ENCODE results near the gene DCDC1. TPM values are rescaled to one million over a fixed set of nuclear protein-coding genes. Genes with fewer than 3 reads are reported as not detected.

Gene DCDC1, protein sequence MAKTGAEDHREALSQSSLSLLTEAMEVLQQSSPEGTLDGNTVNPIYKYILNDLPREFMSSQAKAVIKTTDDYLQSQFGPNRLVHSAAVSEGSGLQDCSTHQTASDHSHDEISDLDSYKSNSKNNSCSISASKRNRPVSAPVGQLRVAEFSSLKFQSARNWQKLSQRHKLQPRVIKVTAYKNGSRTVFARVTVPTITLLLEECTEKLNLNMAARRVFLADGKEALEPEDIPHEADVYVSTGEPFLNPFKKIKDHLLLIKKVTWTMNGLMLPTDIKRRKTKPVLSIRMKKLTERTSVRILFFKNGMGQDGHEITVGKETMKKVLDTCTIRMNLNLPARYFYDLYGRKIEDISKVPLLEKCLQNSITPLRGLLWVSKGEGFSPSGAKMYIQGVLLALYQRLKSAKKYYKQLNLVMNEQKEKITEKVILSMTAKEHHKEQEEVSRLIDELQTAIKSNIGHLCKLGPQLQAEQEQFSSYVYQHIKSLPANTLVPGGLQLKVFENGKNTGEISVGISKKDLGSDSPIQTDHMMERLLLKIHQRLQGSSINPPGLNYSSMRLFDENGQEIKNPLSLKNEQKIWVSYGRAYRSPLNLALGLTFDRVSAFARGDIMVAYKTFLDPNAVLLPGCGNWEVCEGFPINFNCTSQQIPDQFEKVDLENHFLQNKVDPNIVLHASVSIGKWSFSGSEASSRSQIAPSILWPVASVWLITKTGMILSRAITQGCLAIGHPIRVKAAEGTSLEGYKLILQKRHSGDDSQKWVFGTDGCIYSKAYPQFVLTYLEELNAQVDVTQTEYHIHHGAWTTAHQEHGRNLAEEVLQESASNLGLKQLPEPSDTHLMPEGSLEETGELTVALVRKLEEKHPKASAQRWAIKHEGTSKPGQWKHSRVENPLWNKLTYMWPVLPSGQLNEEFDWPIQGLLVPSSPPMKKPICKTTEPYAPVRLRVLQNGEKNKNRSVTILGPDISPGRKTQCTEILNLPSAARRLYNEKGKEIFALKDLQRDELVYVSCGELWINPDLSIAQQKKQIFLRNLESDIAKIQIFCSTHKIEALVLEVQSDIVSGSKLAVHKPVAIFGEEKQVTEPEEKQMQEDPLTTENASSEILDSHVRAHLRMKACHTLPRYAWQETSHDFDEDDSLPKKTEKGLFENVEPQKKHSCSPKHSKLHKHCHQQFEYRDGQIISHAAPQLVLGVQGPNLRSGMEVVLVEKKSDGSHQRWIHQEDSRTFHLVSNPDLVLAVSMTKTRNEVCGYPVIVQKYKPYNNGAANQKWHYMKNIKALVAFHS (N-terminal part only)
- not detected for total RNA-seq (2021; ENCODE audit: unreplicated experiment)
- polyA plus RNA-seq (2012; ENCODE audit: insufficient read length) = not detected
- Bru-seq, nascent RNA = percentile 12 among the genes with signal in this experiment
- BruChase-seq, experiment 1, labeled RNA remaining after a 2-hour chase = percentile 10 among the genes with signal in this experiment
- percentile 7 among the genes with signal in this experiment for BruChase-seq, experiment 2, labeled RNA remaining after a 6-hour chase
- long read RNA-seq = 0 reads

DNA sequence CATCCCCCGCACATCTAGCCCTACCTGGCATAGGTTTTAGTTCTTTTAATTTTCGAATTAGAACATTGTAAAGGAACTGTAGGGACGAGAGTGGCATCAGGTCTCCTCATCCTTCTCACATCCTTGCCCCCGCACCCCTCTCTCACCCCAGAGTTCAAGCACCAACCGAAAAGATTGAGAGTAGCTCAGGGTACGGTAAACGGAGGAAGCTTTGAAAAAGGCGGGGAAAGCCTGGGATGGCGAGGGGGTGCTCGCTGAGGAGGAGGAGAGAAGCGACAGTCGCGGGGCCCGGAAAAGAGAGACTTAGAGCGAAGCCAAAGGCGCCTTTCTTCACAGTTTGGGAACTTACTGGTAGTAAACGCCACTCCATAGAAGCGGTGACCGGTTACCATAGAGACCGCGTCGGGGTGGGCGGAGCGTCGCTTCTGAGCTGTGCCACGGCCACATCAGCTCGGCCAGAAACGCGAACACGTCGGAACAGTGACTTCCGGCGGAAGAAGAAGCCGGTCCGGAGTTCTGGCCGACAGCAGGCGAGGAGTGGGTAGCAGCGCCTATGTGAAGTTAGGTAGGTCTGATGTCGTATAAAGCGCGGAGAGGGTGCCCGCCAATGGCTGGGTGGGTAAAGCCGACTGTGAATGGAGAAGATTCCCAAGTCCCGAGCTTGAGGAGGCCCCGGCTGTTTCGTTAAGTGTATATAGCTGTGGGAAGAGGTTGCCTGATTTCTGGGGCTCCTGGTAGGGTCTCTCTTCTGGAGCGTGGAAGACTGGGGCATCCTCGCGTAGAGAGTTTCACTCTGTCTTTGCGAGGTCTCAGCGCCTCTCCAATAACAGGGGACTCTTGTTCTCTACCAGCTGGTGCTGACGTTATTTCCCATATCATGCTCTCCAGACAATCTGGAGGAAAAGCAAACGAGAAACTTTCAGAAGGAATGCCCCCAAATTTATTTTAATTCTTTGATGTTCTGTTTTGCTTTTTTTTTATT is at the start of gene DCDC1, which contains the start of gene DNAJC24:
DCDC1 (minus strand) TSS at position 392 of the 982 bp plus-strand sequence. CDS start 41,459 bp downstream, outside the sequence.
DNAJC24 (plus strand) TSS at position 513 of the 982 bp plus-strand sequence. CDS start 889 bp downstream, outside the sequence.
- H3K9me3 ChIP-seq (ENCODE audit: control insufficient read depth, insufficient read depth, low read depth, low read length) = no peaks in the 10 kb centered on the region
- ATAC-seq (peak; percentile 100), DNase-seq (ENCODE audit: low read depth, low spot score) (peak; percentile 52)
- H3K27ac ChIP-seq (ENCODE audit: low read length) = peak within 1 kb of the TSS; percentile 93
- H3K4me3 ChIP-seq (ENCODE audit: low read depth in 2 of 2, low read length in 2 of 2) = peak within 1 kb of the TSS; percentile 97 to 98
- no TSS peak for BruUV-seq (replicated peaks)
- intact Hi-C loops (cut with micrococcal nuclease; ENCODE audit: unreplicated experiment) (no loop called here), in situ Hi-C loops (cut with HindIII; ENCODE audit: low pct_unique_long_range_greater_than_20kb, low sequenced_read_pairs) (no loop called here)
- H3K4me1 ChIP-seq (ENCODE audit: control insufficient read depth, insufficient read depth, low read length) = peaks cover 6% of the 10 kb centered on the region; the same call in 1 of the 2 replicates
- TF ChIP-seq TCF7L2 (IDR thresholded peaks at IDR 0.05; ENCODE audit: low read depth, low read length) = no peak; the same call in 1 of the 2 replicates
- TF ChIP-seq POLR2AphosphoS5 (IDR thresholded peaks at IDR 0.05; ENCODE audit: low read depth, low read length) = peak; percentile 90
- TF ChIP-seq REST (IDR thresholded peaks at IDR 0.05; ENCODE audit: insufficient read depth in 1 of 2, low read depth in 2 of 2, low read length in 1 of 2) = peak in 1 of 2 experiments; percentile 64; a peak in 1 of 4 replicates
- TF ChIP-seq, protein P1, sequence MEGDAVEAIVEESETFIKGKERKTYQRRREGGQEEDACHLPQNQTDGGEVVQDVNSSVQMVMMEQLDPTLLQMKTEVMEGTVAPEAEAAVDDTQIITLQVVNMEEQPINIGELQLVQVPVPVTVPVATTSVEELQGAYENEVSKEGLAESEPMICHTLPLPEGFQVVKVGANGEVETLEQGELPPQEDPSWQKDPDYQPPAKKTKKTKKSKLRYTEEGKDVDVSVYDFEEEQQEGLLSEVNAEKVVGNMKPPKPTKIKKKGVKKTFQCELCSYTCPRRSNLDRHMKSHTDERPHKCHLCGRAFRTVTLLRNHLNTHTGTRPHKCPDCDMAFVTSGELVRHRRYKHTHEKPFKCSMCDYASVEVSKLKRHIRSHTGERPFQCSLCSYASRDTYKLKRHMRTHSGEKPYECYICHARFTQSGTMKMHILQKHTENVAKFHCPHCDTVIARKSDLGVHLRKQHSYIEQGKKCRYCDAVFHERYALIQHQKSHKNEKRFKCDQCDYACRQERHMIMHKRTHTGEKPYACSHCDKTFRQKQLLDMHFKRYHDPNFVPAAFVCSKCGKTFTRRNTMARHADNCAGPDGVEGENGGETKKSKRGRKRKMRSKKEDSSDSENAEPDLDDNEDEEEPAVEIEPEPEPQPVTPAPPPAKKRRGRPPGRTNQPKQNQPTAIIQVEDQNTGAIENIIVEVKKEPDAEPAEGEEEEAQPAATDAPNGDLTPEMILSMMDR (IDR thresholded peaks at IDR 0.05) = no peak
- peak; percentile 96 for TF ChIP-seq SIN3A (IDR thresholded peaks at IDR 0.05; ENCODE audit: borderline replicate concordance, insufficient read depth, low read depth, low read length)
- H3K36me3 ChIP-seq (ENCODE audit: control insufficient read depth, insufficient read depth, low read length) = peaks cover 6% of the 10 kb centered on the region
- ChIA-PET CTCF (no interaction called here), POLR2A (interaction anchor here (0.7 kb wide), 1 partner anchor 1505 kb away, joined by 5 read pairs; no protein-coding TSS in a partner anchor)
- H3K27me3 ChIP-seq (ENCODE audit: control insufficient read depth, insufficient read depth, low read length) = peaks cover 9% of the 10 kb centered on the region

Measured in Panc1 (cell line).